Osteoblast (primary cell): ENCODE data around the gene FAM124A. TPM values are rescaled to one million over a fixed set of nuclear protein-coding genes. Genes with fewer than 3 reads are reported as not detected.

Experiments used
- DNase-seq: peaks from one replicate; pipeline ENCODE4 v3.0.0; 2011; ENCODE audit warnings: low spot score, mixed read lengths; ENCODE audit not compliant: insufficient read length; ENCODE audit errors: missing footprints
- H2AFZ ChIP-seq: 2 replicates; pipeline ENCODE4 v1.6.0; 2011; ENCODE audit warnings: mild to moderate bottlenecking, low read length
- H3K27ac ChIP-seq: 2 replicates; pipeline ENCODE4 v1.5.1; 2011; ENCODE audit warnings: mild to moderate bottlenecking, low read depth, low read length, moderate library complexity
- H3K27me3 ChIP-seq: 2 replicates; pipeline ENCODE4 v1.6.0; 2012; ENCODE audit warnings: mild to moderate bottlenecking, control low read depth, inconsistent platforms, low read length, moderate library complexity; ENCODE audit not compliant: insufficient read depth
- H3K36me3 ChIP-seq: 2 replicates; pipeline ENCODE4 v1.5.1; 2011; ENCODE audit warnings: mild to moderate bottlenecking, low read length, control low read depth, moderate library complexity; ENCODE audit not compliant: insufficient read depth
- H3K4me1 ChIP-seq: 2 replicates; pipeline ENCODE4 v1.5.1; 2011; ENCODE audit warnings: mild to moderate bottlenecking, low read length, control low read depth, moderate library complexity; ENCODE audit not compliant: insufficient read depth
- H3K4me2 ChIP-seq: 2 replicates; pipeline ENCODE4 v1.6.0; 2011; ENCODE audit warnings: mild to moderate bottlenecking, low read length; ENCODE audit not compliant: insufficient read depth
- H3K4me3 ChIP-seq: fragments of 200-600 bp; sonication (generic); 3 replicates; pipeline ENCODE4 v1.5.1; 2012; ENCODE audit warnings: mild to moderate bottlenecking, low read length, inconsistent platforms; ENCODE audit not compliant: insufficient read depth
- H3K79me2 ChIP-seq: 2 replicates; pipeline ENCODE4 v1.6.0; 2012; ENCODE audit warnings: mild to moderate bottlenecking, low read length, control low read depth, inconsistent platforms; ENCODE audit not compliant: insufficient read depth
- H3K9me3 ChIP-seq: 2 replicates; pipeline ENCODE4 v1.5.1; 2011; ENCODE audit warnings: low read depth, low read length, control low read depth
- H4K20me1 ChIP-seq: 2 replicates; pipeline ENCODE4 v1.6.0; 2012; ENCODE audit warnings: mild to moderate bottlenecking, low read length, control low read depth; ENCODE audit not compliant: insufficient read depth
- CTCF ChIP-seq: IDR thresholded peaks from 2 replicates; pipeline ENCODE4 v1.5.1; 2011; ENCODE audit warnings: mild to moderate bottlenecking, low read depth, low read length, moderate library complexity; ENCODE audit errors: extremely low read depth
- total RNA-seq: library from RNA; depleted of rRNA; stranded (reverse); fragments of >200 nt; gene quantifications from 2 replicates; pipeline ENCODE4 v1.2.3, GENCODE V29; 2012

FAM124A gene
- total RNA-seq, 1 donor = 1.1 TPM

- no peak for TF ChIP-seq CTCF
- Histone ChIP-seq H3K27me3 (peaks cover 78% of the 10 kb centered on the region), H3K79me2 (no peaks in the 10 kb centered on the region), H4K20me1 (no peaks in the 10 kb centered on the region), H3K4me1 (no peaks in the 10 kb centered on the region), H3K27ac (no peak overlapping the region), H2AFZ (no peak overlapping the region), H3K9me3 (no peaks in the 10 kb centered on the region), H3K4me2 (no peak overlapping the region), H3K4me3 (no peak overlapping the region), H3K36me3 (no peaks in the 10 kb centered on the region)
- no peak for DNase-seq
Measured at GRCh38 chr13:51208716-51209115, 13.5 kb upstream of the FAM124A start.

DNA sequence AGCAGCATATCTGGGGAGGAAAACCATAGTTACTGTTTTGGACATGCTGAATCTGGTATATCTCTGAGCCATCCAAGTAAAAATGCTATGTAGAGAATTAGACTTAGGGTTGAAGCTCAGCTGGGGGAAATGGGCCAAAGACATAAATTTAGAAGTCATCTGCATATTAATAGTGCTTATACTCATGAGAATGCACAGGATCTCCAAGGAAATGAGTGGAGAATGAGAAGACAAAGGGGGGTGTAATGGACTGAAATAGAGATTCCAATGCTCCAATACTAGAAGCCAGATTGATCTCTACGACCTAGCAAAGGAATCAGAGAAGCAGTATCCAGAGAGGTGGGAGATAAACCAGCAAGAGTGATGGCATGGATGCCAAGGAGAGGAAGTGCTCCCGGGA lies 10.3 kb upstream of the FAM124A start:
- H3K27ac ChIP-seq = no peak overlapping the region
- TF ChIP-seq CTCF = no peak
- no peaks in the 10 kb centered on the region for H3K4me1 ChIP-seq
- H3K79me2 ChIP-seq = no peaks in the 10 kb centered on the region
- no peaks in the 10 kb centered on the region for H3K9me3 ChIP-seq
- DNase-seq = no peak
- H3K27me3 ChIP-seq = peaks cover 89% of the 10 kb centered on the region
- H3K4me3 ChIP-seq = no peak overlapping the region
- H2AFZ ChIP-seq = no peak overlapping the region
- no peaks in the 10 kb centered on the region for H4K20me1 ChIP-seq
- H3K4me2 ChIP-seq = no peak overlapping the region
- H3K36me3 ChIP-seq = no peaks in the 10 kb centered on the region

GRCh38 chr13:51212758-51213157 lies 9.4 kb upstream of the FAM124A start:
- Histone ChIP-seq H3K4me2 (no peak overlapping the region), H4K20me1 (no peaks in the 10 kb centered on the region), H3K4me3 (no peak overlapping the region), H3K36me3 (no peaks in the 10 kb centered on the region), H3K27me3 (peaks cover 83% of the 10 kb centered on the region), H3K4me1 (no peaks in the 10 kb centered on the region), H2AFZ (no peak overlapping the region), H3K79me2 (no peaks in the 10 kb centered on the region), H3K9me3 (no peaks in the 10 kb centered on the region), H3K27ac (no peak overlapping the region)
- no peak for TF ChIP-seq CTCF
- no peak for DNase-seq

- no peak for DNase-seq
- H3K9me3 ChIP-seq = no peaks in the 10 kb centered on the region
- TF ChIP-seq CTCF = no peak
- no peaks in the 10 kb centered on the region for H3K36me3 ChIP-seq
- no peak overlapping the region for H3K4me2 ChIP-seq
- H3K4me1 ChIP-seq = no peaks in the 10 kb centered on the region
- H3K27me3 ChIP-seq = peaks cover 79% of the 10 kb centered on the region
- H3K4me3 ChIP-seq = no peak overlapping the region
- no peak overlapping the region for H2AFZ ChIP-seq
- no peaks in the 10 kb centered on the region for H4K20me1 ChIP-seq
- H3K27ac ChIP-seq = no peak overlapping the region
- H3K79me2 ChIP-seq = no peaks in the 10 kb centered on the region
Measured at GRCh38 chr13:51213173-51213728, 8.9 kb upstream of the FAM124A start.
